ENCODE measurements around the gene GJA4.

Gene GJA4

DNA sequence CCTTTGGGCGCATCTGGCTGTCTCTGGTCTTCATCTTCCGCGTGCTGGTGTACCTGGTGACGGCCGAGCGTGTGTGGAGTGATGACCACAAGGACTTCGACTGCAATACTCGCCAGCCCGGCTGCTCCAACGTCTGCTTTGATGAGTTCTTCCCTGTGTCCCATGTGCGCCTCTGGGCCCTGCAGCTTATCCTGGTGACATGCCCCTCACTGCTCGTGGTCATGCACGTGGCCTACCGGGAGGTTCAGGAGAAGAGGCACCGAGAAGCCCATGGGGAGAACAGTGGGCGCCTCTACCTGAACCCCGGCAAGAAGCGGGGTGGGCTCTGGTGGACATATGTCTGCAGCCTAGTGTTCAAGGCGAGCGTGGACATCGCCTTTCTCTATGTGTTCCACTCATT is 35.4 kb upstream of the GJA4 start:
- Histone ChIP-seq H3K27me3 (ENCODE audit: insufficient read depth, poor library complexity, severe bottlenecking) (no peaks in the 10 kb centered on the region), H3K4me3 (replicated peaks; ENCODE audit: insufficient read depth, low read length) (no peak overlapping the region), H3K27ac (replicated peaks) (no peak overlapping the region)
- TF ChIP-seq CTCF (IDR thresholded peaks at IDR 0.05; ENCODE audit: insufficient read depth, low read length), result no peak
- TF ChIP-seq REST (IDR thresholded peaks at IDR 0.05; ENCODE audit: insufficient replicate concordance, low read depth), result no peak
- TF ChIP-seq SPI1 (IDR thresholded peaks at IDR 0.05; ENCODE audit: borderline replicate concordance, low read depth), result no peak
- TF ChIP-seq GABPA (IDR thresholded peaks at IDR 0.05; ENCODE audit: low read depth), result no peak
- TF ChIP-seq POLR2AphosphoS5 (IDR thresholded peaks at IDR 0.05; ENCODE audit: low read depth), result no peak
- no peak for DNase-seq (ENCODE audit: low read depth in 1 of 2, low spot score in 1 of 2)

- TF ChIP-seq GABPA (IDR thresholded peaks at IDR 0.05; ENCODE audit: low read depth) (no peak), CTCF (IDR thresholded peaks at IDR 0.05; ENCODE audit: insufficient read depth, low read length) (no peak), POLR2AphosphoS5 (IDR thresholded peaks at IDR 0.05; ENCODE audit: low read depth) (no peak), SPI1 (IDR thresholded peaks at IDR 0.05; ENCODE audit: borderline replicate concordance, low read depth) (no peak)
- no peak overlapping the region for H3K4me3 ChIP-seq (replicated peaks; ENCODE audit: insufficient read depth, low read length)
- no peaks in the 10 kb centered on the region for H3K27me3 ChIP-seq (ENCODE audit: insufficient read depth, poor library complexity, severe bottlenecking)
- DNase-seq (ENCODE audit: low read depth in 1 of 2, low spot score in 1 of 2), result no peak
- H3K27ac ChIP-seq (replicated peaks), result no peak overlapping the region
These were observed 34.0 kb upstream of the GJA4 start for GRCh38 chr1:34758751-34759150.

- no peak within 1 kb of the TSS for H3K4me3 ChIP-seq (replicated peaks; ENCODE audit: insufficient read depth, low read length)
- TF ChIP-seq GABPA (IDR thresholded peaks at IDR 0.05; ENCODE audit: low read depth) (no peak), POLR2AphosphoS5 (IDR thresholded peaks at IDR 0.05; ENCODE audit: low read depth) (no peak), SPI1 (IDR thresholded peaks at IDR 0.05; ENCODE audit: borderline replicate concordance, low read depth) (no peak), CTCF (IDR thresholded peaks at IDR 0.05; ENCODE audit: insufficient read depth, low read length) (no peak), REST (IDR thresholded peaks at IDR 0.05; ENCODE audit: insufficient replicate concordance, low read depth) (no peak)
- no peak within 1 kb of the TSS for H3K27ac ChIP-seq (replicated peaks)
- H3K27me3 ChIP-seq (ENCODE audit: insufficient read depth, poor library complexity, severe bottlenecking), result no peaks in the 10 kb centered on the region
- no peak for DNase-seq (ENCODE audit: low read depth in 1 of 2, low spot score in 1 of 2)
These were observed 33.1 kb upstream of the GJA4 start, which contains the start of gene GJB4 for GRCh38 chr1:34759503-34760357. Gene GJB4, plus strand, starts transcription at chr1:34759740. Its CDS starts 1,515 bp downstream, at chr1:34761255.

Measured in HL-60 (cell line).